Measurements from ENCODE around the gene CYP3A5.
"Not testable (repeated sequence)": the region's sequence is repeated elsewhere in the genome, so short reads cannot be mapped to it uniquely, and the experiment has no call there.

The CYP3A5 gene

GRCh38 chr7:99666013-99666395 lies 13.8 kb downstream of the CYP3A5 start:
- TF ChIP-seq, protein P1, sequence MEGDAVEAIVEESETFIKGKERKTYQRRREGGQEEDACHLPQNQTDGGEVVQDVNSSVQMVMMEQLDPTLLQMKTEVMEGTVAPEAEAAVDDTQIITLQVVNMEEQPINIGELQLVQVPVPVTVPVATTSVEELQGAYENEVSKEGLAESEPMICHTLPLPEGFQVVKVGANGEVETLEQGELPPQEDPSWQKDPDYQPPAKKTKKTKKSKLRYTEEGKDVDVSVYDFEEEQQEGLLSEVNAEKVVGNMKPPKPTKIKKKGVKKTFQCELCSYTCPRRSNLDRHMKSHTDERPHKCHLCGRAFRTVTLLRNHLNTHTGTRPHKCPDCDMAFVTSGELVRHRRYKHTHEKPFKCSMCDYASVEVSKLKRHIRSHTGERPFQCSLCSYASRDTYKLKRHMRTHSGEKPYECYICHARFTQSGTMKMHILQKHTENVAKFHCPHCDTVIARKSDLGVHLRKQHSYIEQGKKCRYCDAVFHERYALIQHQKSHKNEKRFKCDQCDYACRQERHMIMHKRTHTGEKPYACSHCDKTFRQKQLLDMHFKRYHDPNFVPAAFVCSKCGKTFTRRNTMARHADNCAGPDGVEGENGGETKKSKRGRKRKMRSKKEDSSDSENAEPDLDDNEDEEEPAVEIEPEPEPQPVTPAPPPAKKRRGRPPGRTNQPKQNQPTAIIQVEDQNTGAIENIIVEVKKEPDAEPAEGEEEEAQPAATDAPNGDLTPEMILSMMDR (IDR thresholded peaks at IDR 0.05; ENCODE audit: control insufficient read depth, extremely low read depth, insufficient read depth): no peak

DNA sequence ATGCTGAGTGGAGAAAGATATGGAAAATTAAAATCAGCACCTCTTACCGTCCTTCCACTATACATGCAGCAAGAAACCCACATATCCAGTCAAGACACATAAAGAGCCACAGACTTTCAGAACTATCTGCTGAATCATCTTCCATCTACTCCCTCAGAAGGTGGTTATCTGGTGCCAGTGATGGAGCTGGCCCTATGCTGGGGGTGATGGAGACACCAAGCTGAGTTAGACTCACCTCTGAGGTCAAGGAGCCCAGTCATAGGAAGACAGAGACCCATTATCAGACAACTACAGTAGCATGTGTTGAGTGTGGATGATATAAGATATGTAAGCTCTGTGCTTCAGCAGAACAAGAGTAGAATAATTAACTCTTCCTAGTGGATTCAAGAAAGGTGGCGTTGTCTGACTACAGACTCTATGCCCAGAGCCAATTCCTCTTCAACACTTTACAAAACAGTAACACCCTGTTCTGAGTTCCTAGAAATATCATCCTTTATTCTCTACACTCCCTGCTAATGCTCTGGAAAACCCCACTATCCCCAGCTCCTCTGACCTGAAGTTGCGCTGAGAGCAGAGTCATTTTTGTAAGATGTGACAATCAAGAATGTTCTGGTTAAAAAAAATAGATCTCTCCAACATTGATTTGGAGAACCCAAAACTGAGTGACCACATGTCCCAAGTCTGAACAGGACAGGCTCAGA lies 14.3 kb downstream of the CYP3A5 start:
- TF ChIP-seq, protein P1 (IDR thresholded peaks at IDR 0.05; ENCODE audit: control insufficient read depth, extremely low read depth, insufficient read depth): no peak
- no peak for DNase-seq (ENCODE audit: low read depth)

More at GRCh38 chr7:99666013-99666395, 13.8 kb downstream of the CYP3A5 start:
- no peak overlapping the region for H3K4me3 ChIP-seq (ENCODE audit: low read depth, low read length)
- no peak for DNase-seq (ENCODE audit: low read depth)

DNA sequence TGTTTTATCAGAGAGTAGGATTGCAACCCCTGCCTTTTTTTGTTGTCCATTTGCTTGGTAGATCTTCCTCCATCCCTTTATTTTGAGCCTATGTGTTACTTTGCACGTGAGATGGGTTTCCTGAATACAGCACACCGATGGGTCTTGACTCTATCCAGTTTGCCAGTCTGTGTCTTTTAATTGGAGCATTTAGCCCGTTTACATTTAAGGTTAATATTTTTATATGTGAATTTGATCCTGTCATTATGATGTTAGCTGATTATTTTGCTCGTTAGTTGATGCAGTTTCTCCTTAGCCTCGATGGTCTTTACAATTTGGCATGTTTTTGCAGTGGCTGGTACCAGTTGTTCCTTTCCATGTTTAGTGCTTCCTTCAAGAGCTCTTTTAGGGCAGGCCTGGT lies 21.9 kb downstream of the CYP3A5 start:
- DNase-seq (ENCODE audit: low read depth); H3K4me3 ChIP-seq (ENCODE audit: low read depth, low read length): not testable (repeated sequence)

More for the DNA sequence above, 14.3 kb downstream of the CYP3A5 start:
- no peak overlapping the region for H3K4me3 ChIP-seq (ENCODE audit: low read depth, low read length)

- not testable (repeated sequence) for H3K4me3 ChIP-seq (ENCODE audit: low read depth, low read length); DNase-seq (ENCODE audit: low read depth)
Observed at GRCh38 chr7:99654626-99655025, 25.2 kb downstream of the CYP3A5 start.

- TF ChIP-seq, protein P1 (IDR thresholded peaks at IDR 0.05; ENCODE audit: control insufficient read depth, extremely low read depth, insufficient read depth): no peak
- no peak for DNase-seq (ENCODE audit: low read depth)
- no peak overlapping the region for H3K4me3 ChIP-seq (ENCODE audit: low read depth, low read length)
Observed at GRCh38 chr7:99653754-99654153, 26.0 kb downstream of the CYP3A5 start.

- H3K4me3 ChIP-seq (ENCODE audit: low read depth, low read length); DNase-seq (ENCODE audit: low read depth): not testable (repeated sequence)
Observed at GRCh38 chr7:99653269-99653668, 26.5 kb downstream of the CYP3A5 start.

DNA sequence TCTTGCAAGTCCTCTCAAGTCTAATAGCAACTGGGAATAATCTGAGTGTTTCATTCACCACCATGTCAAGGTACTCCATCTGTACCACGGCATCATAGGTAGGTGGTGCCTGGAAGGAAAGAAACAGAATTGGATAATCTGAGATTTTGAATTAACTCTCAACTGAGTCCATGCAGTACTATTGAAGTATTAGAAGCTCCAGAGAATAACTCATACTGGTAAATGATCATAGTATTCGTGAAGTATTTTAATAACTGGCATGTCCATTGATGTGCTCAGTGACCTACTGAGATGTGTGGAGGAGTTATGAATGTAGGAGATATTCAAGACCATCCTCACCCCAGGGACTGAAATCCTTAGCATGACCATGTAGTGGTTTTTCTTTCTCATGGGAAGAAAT lies 27.1 kb downstream of the CYP3A5 start:
- no peak for DNase-seq (ENCODE audit: low read depth)
- H3K4me3 ChIP-seq (ENCODE audit: low read depth, low read length): no peak overlapping the region
- TF ChIP-seq, protein P1 (IDR thresholded peaks at IDR 0.05; ENCODE audit: control insufficient read depth, extremely low read depth, insufficient read depth): no peak

GRCh38 chr7:99651290-99651689 lies 28.5 kb downstream of the CYP3A5 start:
- TF ChIP-seq, protein P1 (IDR thresholded peaks at IDR 0.05; ENCODE audit: control insufficient read depth, extremely low read depth, insufficient read depth): no peak
- no peak overlapping the region for H3K4me3 ChIP-seq (ENCODE audit: low read depth, low read length)
- no peak for DNase-seq (ENCODE audit: low read depth)

Measured in LNCaP clone FGC (cell line).